Omental fat pad (tissue), 4 donors: ENCODE measurements around the gene ANAPC7. TPM values are rescaled to one million over a fixed set of nuclear protein-coding genes. Genes with fewer than 3 reads are reported as not detected.
"Not testable (repeated sequence)": the region's sequence is repeated elsewhere in the genome, so short reads cannot be mapped to it uniquely, and the experiment has no call there.

Experiments
- ATAC-seq: fragments of 150-250 bp; one replicate; pipeline ENCODE4 v1.9.1; 2016; ENCODE audit warnings: mild to moderate bottlenecking, moderate library complexity; ENCODE audit not compliant: low FRiP score
- DNase-seq: peaks from one replicate; pipeline ENCODE4 v3.0.0-alpha.2; 2019; ENCODE audit warnings: low spot score
- CTCF ChIP-seq, 3 donors: fragments of 450-650 bp; IDR thresholded peaks; one replicate each; pipeline ENCODE4 v1.5.1; 2016 to 2017; ENCODE audit warnings: antibody characterized with exemption in 3 of 3, mild to moderate bottlenecking in 3 of 3, moderate library complexity in 2 of 3
- total RNA-seq, 4 donors: library from RNA; depleted of rRNA; stranded (reverse); fragments of >200 nt; gene quantifications; one replicate each; pipeline ENCODE4 v1.1.0, GENCODE V29; 2016

ANAPC7 gene
- total RNA-seq, 4 donors from 2014 or later, result 34.6 to 54.8 (median 48.9) TPM

- DNase-seq (no peak), ATAC-seq (no peak)
- no peak for TF ChIP-seq CTCF (IDR thresholded peaks at IDR 0.05)
Measured at GRCh38 chr12:110426406-110426805, 22.9 kb upstream of the ANAPC7 start.

GRCh38 chr12:110424237-110424636 is 20.7 kb upstream of the ANAPC7 start:
- DNase-seq, result no peak
- TF ChIP-seq CTCF (IDR thresholded peaks at IDR 0.05), result no peak
- no peak for ATAC-seq

DNA sequence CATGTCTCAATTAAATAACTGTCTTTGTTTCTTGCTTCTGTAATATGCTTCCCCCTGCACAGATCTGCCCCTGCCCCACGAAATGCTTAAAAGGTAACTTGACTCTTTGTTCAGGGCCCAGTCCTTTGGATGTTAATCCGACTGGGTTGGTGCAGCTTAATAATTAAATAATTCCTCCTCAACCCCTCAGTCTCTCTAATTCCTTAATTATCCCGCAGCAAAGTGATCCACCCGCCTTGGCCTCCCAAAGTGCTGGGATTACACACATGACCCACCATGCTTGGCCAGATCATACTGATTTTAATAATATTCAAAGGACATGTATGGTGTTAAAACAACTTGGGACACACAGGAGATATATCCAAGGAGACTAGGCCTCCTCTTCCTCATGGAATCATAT is 18.2 kb upstream of the ANAPC7 start:
- DNase-seq (no peak), ATAC-seq (no peak)
- TF ChIP-seq CTCF (IDR thresholded peaks at IDR 0.05), result no peak

DNA sequence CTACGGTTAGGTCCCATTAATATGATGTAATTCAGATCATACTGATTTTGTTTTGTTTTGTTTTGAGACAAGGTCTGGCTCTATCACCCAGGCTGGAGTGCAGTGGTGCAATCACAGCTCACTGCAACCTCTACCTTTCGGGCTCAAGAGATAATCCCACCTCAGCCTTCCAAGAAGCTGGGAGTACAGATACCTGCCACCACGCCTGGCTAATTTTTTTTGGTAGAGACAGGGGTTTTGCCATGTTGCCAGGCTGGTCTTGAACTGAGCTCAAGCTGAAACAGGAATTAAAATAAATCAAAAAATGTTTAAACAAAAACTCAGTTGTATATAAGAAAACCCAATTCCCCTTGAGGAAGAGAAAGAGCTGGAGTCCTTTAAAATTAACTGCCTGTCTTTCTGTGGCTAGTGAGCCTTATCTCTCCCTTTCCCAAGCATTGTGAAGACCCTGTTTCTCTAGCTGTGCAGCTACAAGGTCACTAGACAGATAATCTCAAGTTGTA is 17.7 kb upstream of the ANAPC7 start:
- TF ChIP-seq CTCF (IDR thresholded peaks at IDR 0.05), result no peak
- ATAC-seq, result no peak
- DNase-seq, result no peak

DNA sequence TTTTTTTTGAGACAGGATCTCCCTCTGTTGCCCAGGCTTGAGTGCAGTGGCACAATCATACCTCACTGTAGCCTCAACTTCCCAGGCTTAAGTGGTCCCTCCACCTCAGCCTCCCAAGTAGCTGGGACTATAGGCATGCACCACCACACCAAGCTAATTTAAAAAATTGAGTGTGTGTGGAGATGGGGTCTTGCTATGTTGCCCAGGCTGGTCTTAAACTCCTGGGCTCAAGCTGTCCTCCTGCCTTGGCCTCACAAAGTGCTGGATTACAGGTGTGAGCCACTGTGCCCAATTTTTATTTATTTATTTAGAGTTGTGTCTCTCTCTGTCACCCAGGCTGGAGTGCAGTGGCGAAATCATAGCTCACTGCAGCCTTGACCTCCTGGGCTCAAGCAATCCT is 17.1 kb upstream of the ANAPC7 start:
- not testable (repeated sequence) for ATAC-seq, DNase-seq

- DNase-seq, ATAC-seq: not testable (repeated sequence)
Measured at GRCh38 chr12:110417113-110417512, 13.6 kb upstream of the ANAPC7 start.

- not testable (repeated sequence) for ATAC-seq, DNase-seq
Measured at GRCh38 chr12:110410086-110410485, 6.6 kb upstream of the ANAPC7 start.

DNA sequence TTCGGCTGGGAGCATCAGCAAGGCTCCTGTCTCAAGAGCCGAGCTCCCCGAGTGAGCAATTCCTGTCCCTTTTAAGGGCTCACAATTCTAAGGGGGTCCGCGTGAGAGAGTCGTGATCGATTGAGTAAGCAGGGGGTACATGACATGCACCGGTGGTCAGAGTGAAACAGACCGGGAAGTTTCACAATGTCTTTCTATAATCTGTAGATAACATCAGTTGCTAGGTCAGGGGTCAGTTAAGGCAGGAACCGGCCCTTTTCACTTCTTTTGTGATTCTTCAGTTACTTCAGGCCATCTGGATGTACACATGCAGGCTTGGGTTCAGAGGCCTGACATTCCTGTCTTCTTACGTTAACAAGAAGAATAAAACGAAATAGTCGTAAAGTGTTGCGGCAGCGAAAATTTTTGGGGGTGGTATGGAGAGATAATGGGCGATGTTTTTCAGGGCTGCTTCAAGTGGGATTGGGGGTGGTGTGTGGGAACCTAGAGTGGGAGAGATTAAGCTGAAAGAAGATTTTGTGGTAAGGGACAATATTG is 1.7 kb upstream of the ANAPC7 start:
- not testable (repeated sequence) for DNase-seq, ATAC-seq

- ATAC-seq (peak; percentile 81), DNase-seq (peak; percentile 55)
- TF ChIP-seq CTCF (IDR thresholded peaks at IDR 0.05), result no peak
Measured at GRCh38 chr12:110403976-110404682, 621 bp upstream of the ANAPC7 start.
